ENCODE data around the gene TOX4.
"Not testable (repeated sequence)": the region's sequence is repeated elsewhere in the genome, so short reads cannot be mapped to it uniquely, and the experiment has no call there.

TOX4 gene

GRCh38 chr14:21534576-21534975 lies 57.6 kb downstream of the TOX4 start:
- no peak for FAIRE-seq
- DNase-seq (ENCODE audit: low spot score): no peak

DNA sequence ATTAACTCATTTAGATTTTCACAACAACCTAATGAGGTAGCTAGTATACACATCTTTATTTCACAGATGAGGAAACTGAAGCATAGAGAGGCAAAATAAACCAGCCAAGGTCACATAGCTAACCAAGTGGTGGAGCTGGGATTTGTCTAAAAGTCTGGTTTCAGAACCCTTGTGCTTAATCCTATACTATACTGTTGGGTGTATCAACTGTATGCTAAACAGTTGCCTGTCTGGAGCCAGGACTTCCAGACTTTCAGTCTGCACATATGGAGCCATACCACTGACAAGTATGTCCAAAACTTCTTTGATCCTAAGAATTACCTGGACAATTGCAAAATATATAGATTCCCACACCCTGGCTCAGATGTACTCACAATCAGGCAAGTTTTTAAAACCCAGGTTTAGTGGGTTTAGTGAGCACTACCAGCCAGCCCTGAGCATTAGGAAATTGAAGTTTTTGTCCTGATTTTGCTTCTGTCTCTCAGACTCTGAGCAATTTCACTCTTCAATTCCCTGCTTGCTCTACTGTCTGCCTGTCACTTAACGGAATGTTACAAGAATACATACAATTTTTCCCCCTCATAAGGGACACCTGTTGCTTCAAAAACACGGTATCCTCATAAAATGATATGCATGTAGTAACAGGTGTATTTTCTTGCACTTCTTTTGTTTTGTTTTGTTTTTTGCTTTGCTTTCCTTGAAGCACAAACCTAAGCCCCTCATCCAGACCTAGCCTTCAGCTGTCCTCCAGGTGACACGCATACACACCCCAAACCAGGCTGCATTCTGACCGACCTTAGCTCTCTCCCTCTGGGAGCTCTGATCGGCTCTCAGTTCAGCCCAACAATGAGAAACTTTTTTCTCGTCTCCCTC lies 58.8 kb downstream of the TOX4 start:
- FAIRE-seq (no peak), DNase-seq (ENCODE audit: low spot score) (no peak)

DNA sequence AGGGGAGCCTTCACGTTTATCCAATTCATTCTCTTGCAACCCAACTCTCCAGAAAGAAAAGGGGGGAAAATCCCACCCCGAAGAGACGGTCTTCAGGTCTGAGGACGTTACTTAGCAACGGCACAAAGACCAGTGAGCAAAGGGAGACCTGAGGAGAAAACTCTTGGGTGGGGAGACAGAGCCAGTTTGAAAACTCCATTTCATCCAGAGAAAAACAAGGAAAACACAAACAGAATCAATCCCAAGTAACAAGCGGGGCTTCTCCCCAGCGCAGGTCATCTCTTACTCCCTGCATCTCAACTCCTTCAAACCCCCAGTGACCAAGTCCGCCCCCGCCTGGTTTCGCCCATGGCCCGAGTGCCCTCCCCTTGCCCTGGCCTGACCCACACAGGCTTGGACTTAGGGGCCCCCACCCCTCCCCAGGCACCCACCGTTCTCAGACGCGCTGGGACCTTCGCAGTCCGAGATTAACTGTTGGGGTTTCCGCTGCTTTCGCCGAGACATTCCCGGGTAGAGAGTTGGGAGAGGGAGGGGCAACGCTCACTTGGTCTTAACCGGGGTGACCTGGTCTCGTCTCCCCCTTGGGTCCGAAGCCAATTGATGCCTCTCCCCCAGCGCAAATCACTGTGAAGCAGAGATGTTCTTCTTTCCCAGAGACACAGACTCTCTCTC lies 59.6 kb downstream of the TOX4 start:
- no peak for FAIRE-seq
- DNase-seq (ENCODE audit: low spot score): no peak

DNA sequence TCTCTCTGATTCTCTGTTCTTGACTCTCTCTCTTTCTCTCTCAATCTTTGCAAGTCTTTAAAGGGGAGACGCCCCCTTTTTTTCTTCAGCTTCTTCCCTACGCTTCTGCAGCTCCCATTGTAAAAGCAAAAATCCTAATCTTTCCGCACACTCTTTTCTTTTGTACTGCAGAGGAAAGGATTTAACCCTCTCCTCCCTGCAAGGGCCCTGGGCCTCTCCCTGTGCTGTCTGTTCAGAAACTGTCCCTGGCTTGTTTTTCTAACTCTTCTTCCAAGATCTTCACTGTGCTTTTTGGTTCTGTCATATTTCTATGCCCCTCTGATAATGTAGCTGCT lies 60.1 kb downstream of the TOX4 start:
- FAIRE-seq (no peak), DNase-seq (ENCODE audit: low spot score) (no peak)

- DNase-seq (ENCODE audit: low spot score) (no peak), FAIRE-seq (no peak)
These were observed 62.4 kb downstream of the TOX4 start for GRCh38 chr14:21539189-21539940.

DNA sequence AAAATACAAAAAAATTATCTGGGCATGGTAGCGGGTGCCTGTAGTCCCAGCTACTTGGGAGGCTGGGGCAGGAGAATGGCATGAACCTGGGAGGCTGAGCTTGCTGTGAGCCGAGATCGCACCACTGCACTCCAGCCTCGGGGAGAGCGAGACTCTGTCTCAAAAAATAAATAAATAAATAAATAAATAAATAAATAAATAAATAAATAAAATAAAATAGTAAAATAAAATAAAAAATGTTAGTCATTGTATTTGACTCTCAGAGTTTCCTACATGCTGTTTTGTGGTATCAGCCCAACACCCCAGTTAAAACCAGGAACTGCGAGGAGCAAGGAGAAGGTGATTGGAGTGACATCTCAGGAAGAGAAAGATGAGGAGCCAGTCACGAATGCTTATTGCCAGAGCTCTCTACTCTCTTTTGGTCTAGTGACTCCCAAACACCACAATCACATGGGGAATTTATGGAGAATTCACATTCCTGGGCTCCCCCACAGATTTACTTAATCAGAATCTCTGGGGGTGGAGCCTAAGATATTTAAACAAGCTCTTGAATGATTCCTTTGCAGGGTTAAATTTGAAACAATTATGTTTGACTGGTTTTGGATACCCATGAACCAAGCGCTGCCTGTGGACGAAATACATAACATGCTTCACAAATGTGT lies 64.5 kb downstream of the TOX4 start:
- FAIRE-seq (no peak), DNase-seq (ENCODE audit: low spot score) (no peak)

- no peak for FAIRE-seq
These were observed 66.5 kb downstream of the TOX4 start for GRCh38 chr14:21543521-21543960.

GRCh38 chr14:21543963-21544362 lies 67.0 kb downstream of the TOX4 start:
- DNase-seq (ENCODE audit: low spot score) (no peak), FAIRE-seq (no peak)

More at GRCh38 chr14:21543521-21543960, 66.5 kb downstream of the TOX4 start:
- no peak for DNase-seq (ENCODE audit: low spot score)

GRCh38 chr14:21544588-21544987 lies 67.6 kb downstream of the TOX4 start:
- not testable (repeated sequence) for FAIRE-seq; DNase-seq (ENCODE audit: low spot score)
